CD1c-positive myeloid dendritic cell (primary cell): ENCODE results near the gene NTRK2.

Source experiments
- DNase-seq: peaks from one replicate; pipeline ENCODE4 v3.0.0-alpha.2; 2016; ENCODE audit errors: extremely low spot score

NTRK2 gene

GRCh38 chr9:84818791-84819190 is 149.3 kb downstream of the NTRK2 start:
- DNase-seq = no peak

- DNase-seq = no peak
Observed at GRCh38 chr9:84819491-84819991, 150.0 kb downstream of the NTRK2 start.

GRCh38 chr9:84821431-84821830 is 151.9 kb downstream of the NTRK2 start:
- DNase-seq = no peak

- DNase-seq = no peak
Observed at GRCh38 chr9:84822589-84823233, 153.2 kb downstream of the NTRK2 start.

GRCh38 chr9:84823421-84824271 is 154.1 kb downstream of the NTRK2 start:
- no peak for DNase-seq

- no peak for DNase-seq
Observed at GRCh38 chr9:84827216-84827765, 157.8 kb downstream of the NTRK2 start.

GRCh38 chr9:84828046-84828445 is 158.5 kb downstream of the NTRK2 start:
- DNase-seq = no peak

GRCh38 chr9:84829471-84829870 is 159.9 kb downstream of the NTRK2 start:
- DNase-seq = no peak

- DNase-seq = no peak
Observed at GRCh38 chr9:84829997-84830696, 160.6 kb downstream of the NTRK2 start.

- no peak for DNase-seq
Observed at GRCh38 chr9:84831377-84831776, 161.8 kb downstream of the NTRK2 start.

GRCh38 chr9:84832453-84832852 is 162.9 kb downstream of the NTRK2 start:
- DNase-seq = no peak

- no peak for DNase-seq
Observed at GRCh38 chr9:84834426-84834825, 164.9 kb downstream of the NTRK2 start.

GRCh38 chr9:84835745-84836144 is 166.2 kb downstream of the NTRK2 start:
- no peak for DNase-seq

GRCh38 chr9:84838879-84839278 is 169.3 kb downstream of the NTRK2 start:
- no peak for DNase-seq

GRCh38 chr9:84839541-84839940 is 170.0 kb downstream of the NTRK2 start:
- DNase-seq = no peak

GRCh38 chr9:84841931-84842330 is 172.4 kb downstream of the NTRK2 start:
- DNase-seq = no peak

GRCh38 chr9:84843175-84843824 is 173.8 kb downstream of the NTRK2 start:
- no peak for DNase-seq

- no peak for DNase-seq
Observed at GRCh38 chr9:84845956-84846900, 176.7 kb downstream of the NTRK2 start.

GRCh38 chr9:84846906-84847305 is 177.4 kb downstream of the NTRK2 start:
- DNase-seq = no peak

- no peak for DNase-seq
Observed at GRCh38 chr9:84849049-84849448, 179.5 kb downstream of the NTRK2 start.
